Peyer's patch (tissue), 4 donors: Measurements from ENCODE around the gene RPS23.

Source experiments
- CTCF ChIP-seq, 6 experiments: fragments of 450-650 bp in 4 of 6; fragments of 200-600 bp in 2 of 6; sonication (generic) in 1 of 6; IDR thresholded peaks; one replicate each; pipeline ENCODE4 v1.5.1; 2017 to 2019; ENCODE audit warnings: antibody characterized with exemption in 6 of 6, mild to moderate bottlenecking in 3 of 6, moderate library complexity in 1 of 6
- POLR2A ChIP-seq, 2 donors: fragments of 450-650 bp; IDR thresholded peaks; one replicate each; pipeline ENCODE4 v1.5.1; 2017; ENCODE audit warnings: antibody characterized with exemption in 2 of 2, mild to moderate bottlenecking in 2 of 2, moderate library complexity in 2 of 2

GRCh38 chr5:82325996-82326395 is 47.8 kb upstream of the RPS23 start:
- TF ChIP-seq POLR2A (IDR thresholded peaks at IDR 0.05) (no peak), CTCF (IDR thresholded peaks at IDR 0.05) (no peak)
